GM19324 (cell line): ENCODE data around the gene ANKRD24.
"Not testable (repeated sequence)": the region's sequence is repeated elsewhere in the genome, so short reads cannot be mapped to it uniquely, and the experiment has no call there.

ENCODE experiments used
- ATAC-seq: cut with Tn5 transposase; IDR thresholded peaks from one replicate; pipeline ENCODE4 v1.9.1; 2021; ENCODE audit warnings: mild to moderate bottlenecking, moderate library complexity; ENCODE audit not compliant: unreplicated experiment, low FRiP score

The ANKRD24 gene

DNA sequence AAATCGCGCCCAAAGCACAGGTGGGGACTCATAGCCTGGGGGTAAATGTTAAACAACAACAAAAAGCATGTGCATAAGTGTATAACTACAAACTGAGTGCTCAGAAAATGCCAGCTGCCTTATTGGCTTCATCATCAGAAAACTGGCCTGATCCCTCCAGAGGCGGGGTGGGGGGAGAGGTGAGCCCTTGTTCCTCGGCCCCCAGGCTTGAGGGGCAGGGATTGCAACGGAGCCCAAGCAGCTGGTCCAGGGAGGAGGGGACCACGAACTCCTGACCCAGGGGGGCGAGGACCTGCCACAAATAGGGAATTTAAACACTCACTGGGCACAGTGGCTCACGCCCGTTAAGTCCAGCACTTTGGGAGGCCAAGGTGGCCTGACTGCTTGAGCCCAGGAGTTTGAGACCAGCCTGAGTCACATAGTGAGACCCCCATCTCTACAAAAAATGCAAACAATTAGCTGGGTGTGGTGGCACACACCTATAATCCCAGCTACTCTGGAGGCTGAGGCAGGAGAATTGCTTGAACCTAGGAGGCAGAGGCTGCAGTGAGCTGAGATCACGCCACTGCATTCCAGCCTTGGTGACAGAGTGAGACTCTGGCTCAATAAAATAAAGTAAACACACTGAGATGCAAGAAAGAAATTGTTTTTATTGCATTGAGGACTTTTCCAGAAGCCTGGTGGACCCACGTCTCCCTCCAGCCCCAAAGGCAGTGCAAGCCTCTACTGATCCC, 8.8 kb upstream of the ANKRD24 start:
- no peak for ATAC-seq

GRCh38 chr19:4174213-4174894, 8.1 kb upstream of the ANKRD24 start:
- no peak for ATAC-seq

DNA sequence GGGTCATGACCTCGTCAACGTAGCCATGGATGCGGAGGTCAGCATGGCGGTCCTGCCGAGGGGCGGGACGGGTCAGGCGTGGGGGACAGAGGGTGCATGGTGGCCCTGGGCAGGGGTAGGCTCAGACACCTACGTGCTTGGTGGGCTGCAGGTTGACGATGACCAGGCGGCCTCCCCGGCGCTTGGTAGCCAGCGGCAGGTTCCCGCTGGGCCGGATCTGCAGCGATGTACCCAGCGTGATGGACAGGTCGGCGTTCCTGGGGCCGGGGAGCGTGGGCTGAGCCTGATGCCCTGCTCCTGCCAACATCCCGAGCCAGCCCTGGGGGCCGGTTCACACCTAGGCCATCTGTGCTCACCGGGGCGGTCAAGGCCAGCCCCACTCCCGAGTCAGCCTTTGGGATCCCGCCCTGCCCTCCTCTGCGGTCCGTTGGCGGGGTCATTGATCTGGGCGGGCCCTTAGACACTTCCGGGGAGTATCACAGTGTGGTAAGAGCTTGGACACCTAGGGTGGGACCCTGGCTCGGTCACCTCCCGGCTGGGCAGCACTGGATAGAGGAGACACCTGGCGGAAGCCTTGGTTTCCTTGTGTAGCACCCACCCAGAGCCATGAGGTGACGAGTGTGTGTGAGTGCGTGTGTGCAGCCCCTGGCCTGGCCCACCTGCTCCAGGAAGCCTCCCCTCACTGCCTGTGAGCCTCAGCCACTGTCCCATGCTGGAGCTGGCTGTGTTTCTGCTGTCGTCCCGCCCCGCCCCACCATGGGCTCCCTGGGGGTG, 7.4 kb upstream of the ANKRD24 start:
- ATAC-seq = no peak

DNA sequence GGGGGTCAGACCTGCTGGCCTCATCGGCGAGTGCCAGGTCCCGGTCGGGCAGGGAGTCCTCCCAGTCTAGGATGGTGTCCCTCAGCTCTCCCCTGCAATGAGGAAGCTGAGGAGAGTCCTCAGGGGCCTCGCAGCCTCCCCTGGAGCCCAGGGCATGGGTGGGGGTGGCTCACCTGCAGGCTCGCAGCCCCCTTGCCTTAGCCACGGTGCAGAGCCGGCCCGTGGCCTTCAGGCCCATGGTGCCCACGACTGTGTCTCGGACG, 6.9 kb upstream of the ANKRD24 start:
- no peak for ATAC-seq

DNA sequence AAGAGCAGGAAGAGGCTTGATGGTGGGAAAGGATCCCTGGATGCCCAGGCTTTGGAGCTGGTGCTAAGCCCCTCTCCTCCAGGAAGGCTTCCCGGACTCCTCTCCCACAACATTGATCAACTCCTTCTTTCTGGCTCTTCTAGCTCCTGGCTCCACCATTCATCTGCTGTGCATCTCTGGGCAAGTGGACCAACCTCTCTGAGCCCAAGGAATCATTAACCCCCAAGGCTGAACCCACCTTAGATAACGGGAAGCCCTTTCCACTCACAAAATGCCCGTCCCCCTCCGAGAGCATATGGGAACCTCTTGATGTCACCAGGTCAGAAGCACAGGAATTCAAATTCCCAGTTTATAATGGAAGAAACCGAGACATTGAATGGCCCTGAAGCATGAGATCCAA, 5.3 kb upstream of the ANKRD24 start:
- ATAC-seq = no peak

- no peak for ATAC-seq
Observed at GRCh38 chr19:4178990-4179389, 3.5 kb upstream of the ANKRD24 start.

- ATAC-seq = no peak
Observed at GRCh38 chr19:4181053-4181508, 1.4 kb upstream of the ANKRD24 start.

DNA sequence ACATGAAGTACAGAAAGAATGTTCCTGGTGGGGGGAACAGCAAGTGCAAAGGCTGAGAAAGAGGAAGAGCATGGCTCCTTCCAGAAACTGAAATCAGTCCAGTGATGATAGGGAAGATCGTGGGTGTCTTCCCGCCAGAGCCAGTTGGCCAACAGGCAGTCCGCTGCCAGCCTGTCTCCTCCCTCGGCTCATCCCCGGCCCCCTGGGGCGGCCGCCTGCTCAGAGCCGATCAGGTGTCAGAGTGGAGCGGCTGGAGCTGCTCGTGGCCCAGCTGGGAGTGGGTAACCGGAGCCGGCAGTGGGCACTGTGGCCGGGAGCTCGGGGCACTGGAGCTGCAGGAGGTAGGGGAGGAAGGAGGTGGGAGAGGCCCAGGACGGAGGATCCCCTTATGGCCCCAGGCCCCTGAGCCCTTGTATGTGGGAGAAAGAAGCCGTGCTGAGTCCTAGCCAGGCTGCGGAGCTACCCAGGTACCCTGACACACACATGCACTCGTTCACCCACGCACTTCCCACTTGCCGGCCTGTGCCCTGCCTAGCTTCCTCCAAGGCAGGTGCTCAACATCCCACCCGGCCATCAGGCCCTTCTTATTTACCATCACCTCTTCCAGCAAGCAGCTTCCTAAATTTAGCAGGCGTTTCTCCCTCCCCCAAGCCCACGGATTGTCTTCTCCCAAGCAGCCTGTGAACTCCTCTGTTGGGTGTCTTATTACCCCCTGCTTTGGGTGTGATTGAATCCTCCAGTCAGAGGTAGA, 1.7 kb downstream of the ANKRD24 start:
- ATAC-seq = no peak

- no peak for ATAC-seq
Observed at GRCh38 chr19:4184718-4185352, 2.3 kb downstream of the ANKRD24 start.

DNA sequence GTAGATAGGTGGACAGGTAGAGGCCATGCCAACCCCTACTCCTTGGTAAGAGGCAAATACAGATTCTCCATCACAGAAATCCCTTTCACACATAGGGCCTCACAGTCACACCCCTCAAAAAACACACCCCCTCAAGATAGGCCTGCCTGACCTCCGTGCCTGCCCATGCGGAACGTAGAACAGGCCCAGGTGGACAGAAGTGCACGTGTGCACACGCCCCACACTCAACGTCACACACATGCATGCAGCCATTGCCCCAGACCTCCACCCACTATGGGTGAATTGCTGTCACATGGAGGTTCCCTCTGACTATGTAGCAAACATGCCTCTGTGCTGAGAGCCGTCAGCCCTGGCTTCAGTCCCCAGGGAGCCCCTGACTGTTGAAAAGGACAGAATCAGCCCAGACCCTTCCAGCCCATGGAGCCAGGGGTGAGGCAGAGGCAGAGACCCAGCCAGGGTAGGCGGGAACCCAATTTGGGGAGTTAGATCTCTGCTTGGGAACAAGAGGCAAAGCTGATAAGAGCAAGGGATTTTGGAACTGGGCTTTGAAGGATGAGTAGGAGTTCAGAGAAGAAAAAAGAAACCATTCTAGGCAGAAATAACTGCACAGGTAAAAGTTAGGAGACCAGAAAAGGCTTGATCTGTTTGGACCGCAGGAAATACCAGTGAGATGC, 3.1 kb downstream of the ANKRD24 start:
- ATAC-seq = no peak

GRCh38 chr19:4186087-4186993, 3.9 kb downstream of the ANKRD24 start:
- no peak for ATAC-seq

GRCh38 chr19:4187313-4188122, 5.0 kb downstream of the ANKRD24 start:
- no peak for ATAC-seq

DNA sequence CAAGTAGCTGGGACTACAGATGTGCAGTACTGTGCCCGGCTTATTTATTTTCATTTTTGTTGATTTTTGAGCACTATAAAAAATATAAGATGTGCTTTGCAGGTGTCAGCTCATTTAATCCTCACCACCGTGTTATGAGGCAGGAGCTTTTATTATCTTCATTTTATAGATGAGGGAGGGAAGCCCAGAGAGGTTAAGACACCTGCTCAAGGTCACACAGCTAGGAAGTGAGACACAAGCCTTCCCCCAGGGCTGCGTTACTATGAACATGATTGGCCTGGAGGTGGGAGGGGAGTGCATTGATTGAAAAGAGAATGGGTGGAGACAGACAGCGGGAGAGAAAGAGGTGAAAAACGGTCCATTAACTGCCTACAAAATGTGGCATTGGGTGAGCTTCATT, 7.2 kb downstream of the ANKRD24 start:
- ATAC-seq = no peak

DNA sequence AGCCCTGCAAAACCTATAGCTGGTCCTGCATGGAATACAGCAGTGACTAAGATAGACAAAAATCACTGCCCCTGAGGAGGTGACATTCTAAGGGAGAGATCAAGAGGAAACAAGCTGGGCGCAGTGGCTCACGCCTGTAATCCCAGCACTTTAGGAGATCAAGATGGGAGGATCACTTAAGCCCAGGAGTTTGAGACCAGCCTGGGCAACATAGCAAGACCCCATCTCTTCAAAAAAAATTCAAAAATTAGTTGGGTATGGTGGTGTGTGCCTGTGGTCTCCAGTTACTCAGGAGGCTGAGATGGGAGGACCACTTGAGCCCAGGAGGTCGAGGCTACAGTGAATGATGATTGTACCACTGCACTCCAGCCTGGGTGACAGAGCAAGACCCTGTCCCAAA, 10.0 kb downstream of the ANKRD24 start:
- ATAC-seq = not testable (repeated sequence)

DNA sequence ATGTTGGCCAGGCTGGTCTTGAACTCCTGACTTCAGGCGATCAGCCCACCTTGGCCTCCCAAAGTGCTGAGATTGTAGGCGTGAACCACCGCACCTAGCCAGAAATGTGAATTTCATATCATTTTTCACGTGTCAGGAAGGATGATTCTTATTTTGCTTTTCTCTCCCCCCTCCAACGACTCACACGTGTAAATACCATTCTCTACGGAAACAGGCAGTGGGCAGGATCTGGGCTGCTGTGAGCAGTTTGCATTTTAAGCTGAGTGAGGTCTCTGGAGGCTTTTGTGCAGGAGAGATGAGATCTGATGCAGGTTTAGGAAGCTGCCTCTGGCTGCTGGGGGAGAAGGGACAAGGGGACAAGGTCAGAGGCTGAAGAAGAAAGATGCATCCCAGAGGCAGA, 11.9 kb downstream of the ANKRD24 start:
- no peak for ATAC-seq

- ATAC-seq = no peak
Observed at GRCh38 chr19:4196009-4196408, 13.5 kb downstream of the ANKRD24 start.

- no peak for ATAC-seq
Observed at GRCh38 chr19:4196587-4197148, 14.2 kb downstream of the ANKRD24 start.

DNA sequence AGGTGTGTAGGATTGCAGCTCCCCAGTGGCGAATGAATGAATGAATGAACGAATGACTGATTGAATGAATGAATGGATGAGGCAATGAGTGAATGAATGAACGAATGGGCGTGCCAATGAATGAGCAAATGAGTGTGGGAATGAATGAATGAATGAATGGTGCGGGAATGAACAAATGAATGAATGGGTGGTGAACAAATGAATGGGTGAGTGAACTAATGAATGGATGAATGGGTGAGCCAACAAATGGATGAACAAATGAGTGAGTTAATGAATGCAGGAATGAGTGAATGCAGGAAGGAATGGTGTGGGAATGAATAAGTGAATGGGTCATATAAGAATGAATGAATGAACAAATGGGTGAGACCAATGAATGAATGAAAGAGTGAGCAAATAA, 14.7 kb downstream of the ANKRD24 start:
- ATAC-seq = no peak
